Smooth muscle cell (in vitro differentiated cells): ENCODE data around the gene ERF. TPM values are rescaled to one million over a fixed set of nuclear protein-coding genes. Genes with fewer than 3 reads are reported as not detected.

Experiments used
- DNase-seq: peaks from one replicate; lab custom pipeline; 2025; ENCODE audit not compliant: unreplicated experiment; lab: John Stamatoyannopoulos, UW
- H2AFZ ChIP-seq: fragments of 200-600 bp; sonication (generic); 2 replicates; pipeline ENCODE4 v1.6.0; 2016; ENCODE audit warnings: antibody characterized with exemption, low read depth, mild to moderate bottlenecking
- H3F3A ChIP-seq: fragments of 200-600 bp; sonication (generic); 2 replicates; pipeline ENCODE4 v1.6.0; 2017; ENCODE audit warnings: antibody characterized with exemption, low read depth
- H3K27ac ChIP-seq: fragments of 200-600 bp; sonication (generic); 2 replicates; pipeline ENCODE4 v1.5.1; 2016; ENCODE audit warnings: low read depth, mild to moderate bottlenecking
- H3K27me3 ChIP-seq: fragments of 200-600 bp; sonication (generic); 2 replicates; pipeline ENCODE4 v1.6.1; 2016; ENCODE audit warnings: low read depth, mild to moderate bottlenecking
- H3K36me3 ChIP-seq: fragments of 200-600 bp; sonication (generic); 2 replicates; pipeline ENCODE4 v1.5.1; 2016; ENCODE audit warnings: low read depth
- H3K4me1 ChIP-seq: fragments of 200-600 bp; sonication (generic); 2 replicates; pipeline ENCODE4 v1.5.1; 2016; ENCODE audit warnings: low read depth
- H3K4me2 ChIP-seq: fragments of 200-600 bp; sonication (generic); 2 replicates; pipeline ENCODE4 v1.6.0; 2016; ENCODE audit warnings: mild to moderate bottlenecking
- H3K4me3 ChIP-seq: fragments of 200-600 bp; sonication (generic); 2 replicates; pipeline ENCODE4 v1.5.1; 2016; ENCODE audit warnings: mild to moderate bottlenecking
- H3K79me2 ChIP-seq: fragments of 200-600 bp; sonication (generic); 2 replicates; pipeline ENCODE4 v1.6.0; 2016; ENCODE audit warnings: low read depth, mild to moderate bottlenecking
- H3K9ac ChIP-seq: fragments of 200-600 bp; sonication (generic); 2 replicates; pipeline ENCODE4 v1.6.0; 2016; ENCODE audit warnings: low read depth
- H3K9me3 ChIP-seq: fragments of 200-600 bp; sonication (generic); replicated peaks from 2 replicates; pipeline ENCODE4 v1.5.1; 2016; ENCODE audit warnings: low read depth
- H4K20me1 ChIP-seq: fragments of 200-600 bp; sonication (generic); 2 replicates; pipeline ENCODE4 v1.6.0; 2016; ENCODE audit warnings: low read depth
- CTCF ChIP-seq: fragments of 200-600 bp; sonication (generic); IDR thresholded peaks from 2 replicates; pipeline ENCODE4 v1.5.1; 2017; ENCODE audit warnings: borderline replicate concordance, mild to moderate bottlenecking, antibody characterized with exemption; ENCODE audit not compliant: insufficient read depth, poor library complexity, severe bottlenecking
- WGBS: methylation state at CpG from one replicate; pipeline ENCODE4 v1.1.7; 2016; ENCODE audit warnings: low lambda C conversion rate; 5-methylcytosine and 5-hydroxymethylcytosine counted together
- polyA plus RNA-seq: library from polyadenylated mRNA; unstranded; fragments of >200 nt; fragmentation: Nextera tagmentation; extraction: Ambion mirVana; gene quantifications from 2 replicates; pipeline ENCODE4 v1.2.1, GENCODE V29; 2016
- total RNA-seq: library from RNA; depleted of rRNA; stranded (reverse); fragments of >200 nt; gene quantifications from 2 replicates; pipeline ENCODE4 v1.2.3, GENCODE V29; 2014

The ERF gene
- total and polyA plus RNA-seq, 2 experiments from 2014 or later: 14.9 to 20.5 TPM

- Histone ChIP-seq H4K20me1 (peaks cover 43% of the 10 kb centered on the region), H3K27me3 (no peaks in the 10 kb centered on the region), H3K4me3 (no peak overlapping the region), H3K9me3 (no peaks in the 10 kb centered on the region), H3K9ac (no peak overlapping the region), H3K4me2 (no peak overlapping the region), H3K36me3 (no peaks in the 10 kb centered on the region), H3K4me1 (no peaks in the 10 kb centered on the region), H2AFZ (no peak overlapping the region), H3K79me2 (no peaks in the 10 kb centered on the region), H3F3A (no peaks in the 10 kb centered on the region), H3K27ac (no peak overlapping the region)
- no peak for TF ChIP-seq CTCF
- no peak for DNase-seq
- WGBS: 89% methylated on average over 5 of the region's 5 CpGs
Observed at GRCh38 chr19:42202290-42202880, 52.5 kb downstream of the ERF start.

- no peak overlapping the region for H3K4me3 ChIP-seq
- no peak overlapping the region for H3K27ac ChIP-seq
- H3K36me3 ChIP-seq: no peaks in the 10 kb centered on the region
- H3F3A ChIP-seq: no peaks in the 10 kb centered on the region
- no peaks in the 10 kb centered on the region for H3K27me3 ChIP-seq
- H3K9ac ChIP-seq: no peak overlapping the region
- no peak for DNase-seq
- TF ChIP-seq CTCF: no peak
- peaks cover 43% of the 10 kb centered on the region for H4K20me1 ChIP-seq
- H2AFZ ChIP-seq: no peak overlapping the region
- 88% methylated on average over 6 of the region's 6 CpGs for WGBS
- H3K9me3 ChIP-seq: no peaks in the 10 kb centered on the region
- H3K4me2 ChIP-seq: no peak overlapping the region
- H3K4me1 ChIP-seq: no peaks in the 10 kb centered on the region
- H3K79me2 ChIP-seq: no peaks in the 10 kb centered on the region
Observed at GRCh38 chr19:42201489-42202289, 53.2 kb downstream of the ERF start.

- Histone ChIP-seq H3F3A (no peaks in the 10 kb centered on the region), H3K27ac (no peak overlapping the region), H3K9me3 (no peaks in the 10 kb centered on the region), H3K9ac (no peak overlapping the region), H3K4me1 (no peaks in the 10 kb centered on the region), H3K27me3 (no peaks in the 10 kb centered on the region), H3K36me3 (no peaks in the 10 kb centered on the region), H3K79me2 (no peaks in the 10 kb centered on the region), H2AFZ (no peak overlapping the region), H4K20me1 (peaks cover 38% of the 10 kb centered on the region), H3K4me2 (no peak overlapping the region), H3K4me3 (no peak overlapping the region)
- TF ChIP-seq CTCF: no peak
- WGBS: 91% methylated on average over 5 of the region's 5 CpGs
- no peak for DNase-seq
Observed at GRCh38 chr19:42200116-42200715, 54.7 kb downstream of the ERF start.
